HG02970 (cell line): Measurements from ENCODE around the gene FAM47E.
A peak's percentile ranks its signal among the peaks of the same experiment; 100 is the strongest.

Experiments
- ATAC-seq: cut with Tn5 transposase; IDR thresholded peaks from one replicate; pipeline ENCODE4 v1.9.1; 2021; ENCODE audit warnings: mild to moderate bottlenecking, moderate library complexity, moderate number of reproducible peaks; ENCODE audit not compliant: unreplicated experiment, low FRiP score

FAM47E gene, protein sequence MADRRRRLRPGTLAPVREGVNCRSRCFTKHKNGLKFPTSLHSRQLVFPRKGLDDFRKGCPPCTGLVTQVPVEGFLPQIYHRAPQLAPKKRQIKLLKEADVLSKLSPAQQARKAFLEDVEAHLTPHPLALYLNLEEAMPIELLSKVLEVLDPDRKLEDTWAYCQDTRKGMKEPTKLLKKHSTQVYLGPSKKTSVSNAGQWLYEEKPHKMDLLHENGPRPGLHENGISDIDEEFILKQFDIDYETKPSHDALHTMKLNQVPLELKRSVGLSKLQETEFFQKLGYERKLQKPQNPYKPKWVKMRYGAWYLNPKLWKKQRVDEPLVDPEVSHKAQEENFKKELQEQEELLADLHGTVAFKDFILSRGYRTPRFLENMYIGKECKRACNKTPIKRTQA

DNA sequence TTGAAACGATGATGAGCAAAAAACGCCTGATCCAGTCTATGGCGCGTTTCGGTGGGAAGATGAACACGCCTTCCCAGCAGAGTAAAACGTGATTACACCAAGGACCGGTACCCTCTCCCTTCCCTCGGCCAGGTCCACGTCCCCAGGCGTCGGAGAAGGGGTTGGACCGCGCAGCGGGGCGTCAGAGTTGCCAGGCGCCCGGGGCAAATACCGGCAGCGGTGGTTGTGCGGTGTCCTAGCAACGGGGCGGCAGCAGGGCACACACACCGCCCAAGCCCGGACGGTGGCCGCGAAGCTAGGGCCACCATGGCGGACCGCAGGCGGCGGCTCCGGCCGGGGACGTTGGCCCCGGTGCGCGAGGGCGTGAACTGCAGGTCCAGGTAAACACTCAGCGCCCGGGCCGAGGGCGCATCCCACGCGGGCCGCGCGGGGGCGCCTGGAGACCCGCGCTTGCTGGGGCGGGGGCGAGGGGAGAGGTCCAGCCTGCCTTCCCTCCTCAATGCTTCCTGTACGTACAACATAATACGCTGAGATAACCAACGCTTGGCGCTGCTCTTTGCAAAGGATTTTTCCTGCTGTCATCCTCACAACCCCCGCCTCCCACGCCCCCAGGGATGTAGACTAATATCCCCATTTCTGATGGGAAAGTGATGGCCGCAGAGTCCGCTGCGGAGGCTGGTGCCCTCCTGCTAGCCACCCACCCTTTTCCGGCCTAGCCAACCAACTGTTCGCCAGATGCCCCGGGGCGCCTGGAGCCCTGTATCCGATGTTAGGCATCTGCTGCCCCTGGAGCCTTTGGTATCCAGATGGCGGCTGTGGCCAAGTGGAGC, at the start of gene FAM47E:
FAM47E (plus strand) TSS at position 281 of the 830 bp plus-strand sequence; CDS start at position 307, 26 bp downstream.
- no peak for ATAC-seq

DNA sequence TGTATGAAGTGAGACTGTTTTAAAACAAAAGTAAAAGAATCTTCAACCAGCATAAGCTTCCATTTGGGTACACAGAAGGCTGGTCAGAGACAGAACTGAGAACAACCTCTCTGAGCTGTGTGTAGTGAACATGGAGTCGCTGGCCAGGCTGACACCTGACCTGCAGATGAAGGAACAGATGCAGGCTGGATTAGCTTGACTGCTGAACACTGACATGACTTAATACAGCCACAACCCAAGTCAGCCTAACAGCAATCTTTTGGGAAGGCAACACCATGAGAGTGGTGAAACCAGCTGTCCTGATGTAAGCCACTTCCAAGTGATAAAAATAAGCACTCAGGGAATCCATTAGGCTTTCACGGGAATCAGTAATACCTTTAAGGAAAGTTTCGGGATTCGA, 48.0 kb upstream of the FAM47E start:
- ATAC-seq = no peak

DNA sequence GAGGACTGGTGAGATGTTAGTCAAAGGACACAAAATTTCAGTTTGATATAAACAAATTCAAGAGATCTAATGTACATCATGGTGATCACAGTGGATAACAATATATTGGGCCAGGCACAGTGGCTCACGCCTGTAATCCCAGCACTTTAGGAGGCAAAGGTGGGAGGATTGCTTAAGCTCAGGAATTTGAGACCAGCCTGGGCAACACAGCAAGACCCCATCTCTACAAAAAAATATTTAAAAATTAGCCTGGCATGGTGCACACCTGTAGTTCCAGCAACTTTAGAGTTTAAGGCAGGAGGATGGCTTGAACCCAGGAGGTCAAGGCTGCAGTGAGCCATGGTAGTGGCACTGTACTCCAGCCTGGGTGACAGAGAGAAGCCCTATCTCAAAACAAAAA, 46.6 kb upstream of the FAM47E start:
- ATAC-seq = no peak

DNA sequence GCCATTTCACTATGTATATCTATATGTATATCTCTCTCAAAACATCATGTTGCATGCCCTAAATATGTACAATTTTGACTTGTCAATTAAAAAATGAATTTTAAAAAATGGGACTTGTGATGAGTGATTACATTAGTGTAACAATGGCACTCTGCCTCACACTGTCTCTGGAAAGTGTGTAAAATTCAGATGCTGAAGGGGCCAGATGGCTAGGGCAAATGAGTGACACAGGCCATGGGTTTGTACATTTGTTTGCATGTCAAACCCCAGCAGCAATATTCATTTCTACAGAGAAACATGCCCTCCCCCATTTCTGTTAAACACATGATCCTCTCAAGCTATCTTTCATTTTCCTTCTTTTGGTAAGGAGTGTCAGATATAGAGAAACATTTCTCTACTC, 46.0 kb upstream of the FAM47E start:
- no peak for ATAC-seq

DNA sequence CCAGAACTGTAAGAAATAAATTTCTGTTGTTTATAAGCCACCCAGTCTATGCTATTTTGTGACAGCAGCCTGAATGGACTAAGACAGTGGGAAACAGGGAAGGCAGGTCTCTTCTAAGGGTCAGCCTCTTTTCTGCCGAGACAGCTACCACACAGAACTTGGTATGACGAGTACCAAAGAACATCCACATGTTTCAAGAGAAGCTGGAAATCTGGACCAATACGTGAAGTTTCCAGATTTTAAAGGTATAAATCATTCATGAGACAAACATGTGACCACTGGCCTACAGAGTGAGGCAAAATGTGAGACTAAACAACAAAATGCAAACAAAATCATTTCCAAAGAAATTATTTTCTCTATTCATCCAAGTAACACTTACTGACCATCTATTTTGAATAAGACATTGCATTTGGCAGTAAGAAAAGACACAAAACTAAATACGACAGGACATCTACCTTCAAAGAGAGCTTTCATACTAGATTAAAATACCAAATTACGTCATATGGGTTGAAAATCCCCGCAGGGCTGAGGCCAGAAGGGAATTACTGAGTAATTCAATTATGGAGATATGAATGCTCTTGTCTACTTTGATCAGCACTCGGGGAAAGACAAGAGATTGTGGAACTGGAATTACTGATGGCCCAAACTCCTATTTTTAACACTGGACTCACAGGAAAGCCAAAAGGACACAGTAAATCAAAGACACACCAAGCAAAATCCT, 45.1 kb upstream of the FAM47E start:
- no peak for ATAC-seq

DNA sequence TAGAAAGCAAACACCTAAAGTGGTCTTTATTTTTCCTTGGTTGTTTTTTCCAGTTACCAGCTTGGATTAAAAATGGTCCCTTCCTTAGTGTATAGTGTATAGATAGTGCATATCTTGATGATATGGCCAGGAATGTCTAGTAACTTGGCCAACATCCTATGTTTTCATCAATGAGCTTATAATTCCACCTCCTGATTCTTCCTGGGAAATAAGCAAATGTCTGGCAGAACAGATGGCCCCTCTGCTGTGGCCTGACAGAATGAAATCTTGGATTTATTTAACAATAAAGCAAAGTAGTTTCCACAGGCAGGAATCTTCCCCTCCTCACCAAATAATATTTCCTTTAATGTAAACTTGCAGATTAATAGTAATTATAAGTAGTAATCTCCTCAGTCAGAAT, 44.0 kb upstream of the FAM47E start:
- no peak for ATAC-seq

DNA sequence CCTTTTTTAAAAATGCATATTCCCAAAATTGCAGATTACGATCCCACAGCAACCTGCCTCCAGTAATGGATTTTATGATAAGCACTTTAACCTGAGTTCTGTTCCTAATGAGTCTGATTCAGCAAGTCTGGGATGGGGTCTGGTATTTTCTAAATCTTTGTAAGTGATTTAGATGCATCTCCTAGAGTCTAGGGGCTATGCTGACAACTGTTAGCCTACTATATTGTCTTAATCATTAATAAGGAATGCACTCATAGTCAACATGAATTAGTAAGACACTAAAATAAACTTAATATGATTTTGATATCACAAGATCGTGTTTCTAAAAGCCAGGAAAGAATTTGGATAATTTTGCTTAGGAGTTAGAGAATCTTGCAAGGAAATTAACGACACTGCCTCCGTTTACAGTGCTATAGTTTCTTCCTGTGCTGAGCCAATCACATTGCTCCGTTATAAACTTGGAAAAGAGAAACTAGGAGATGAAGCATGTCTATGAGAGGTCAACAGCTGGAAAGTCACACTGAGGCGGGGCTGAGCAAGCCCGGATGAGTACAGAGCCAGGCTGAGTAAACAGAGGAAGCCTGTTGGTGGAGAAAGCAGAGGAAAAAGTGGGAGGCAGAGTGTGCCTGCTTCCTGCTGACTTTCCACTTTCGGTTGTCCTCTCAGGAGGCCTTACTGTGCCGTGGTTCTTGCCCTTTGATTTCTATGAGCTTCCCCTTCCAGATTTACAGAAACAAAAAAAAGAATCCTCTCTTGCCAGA, 43.3 kb upstream of the FAM47E start:
- no peak for ATAC-seq

DNA sequence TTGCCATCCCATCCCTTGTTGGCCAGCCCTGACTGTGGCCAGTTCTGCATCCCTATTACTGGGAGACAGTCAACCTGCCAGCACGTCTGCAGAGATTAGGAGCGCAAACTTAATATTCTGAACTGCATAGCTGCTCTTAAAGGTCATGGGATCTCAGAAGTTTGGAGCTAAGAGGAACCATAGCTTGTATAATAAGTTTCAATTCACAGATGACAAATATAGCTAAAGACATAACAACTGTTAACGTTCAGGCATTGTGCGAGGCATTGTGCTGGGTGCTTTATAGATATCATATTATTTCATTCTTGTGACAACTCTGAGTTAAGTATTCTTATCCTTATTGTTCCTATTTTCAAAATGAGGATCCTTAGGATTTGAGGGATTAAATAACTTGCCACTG, 41.6 kb upstream of the FAM47E start:
- ATAC-seq = no peak

DNA sequence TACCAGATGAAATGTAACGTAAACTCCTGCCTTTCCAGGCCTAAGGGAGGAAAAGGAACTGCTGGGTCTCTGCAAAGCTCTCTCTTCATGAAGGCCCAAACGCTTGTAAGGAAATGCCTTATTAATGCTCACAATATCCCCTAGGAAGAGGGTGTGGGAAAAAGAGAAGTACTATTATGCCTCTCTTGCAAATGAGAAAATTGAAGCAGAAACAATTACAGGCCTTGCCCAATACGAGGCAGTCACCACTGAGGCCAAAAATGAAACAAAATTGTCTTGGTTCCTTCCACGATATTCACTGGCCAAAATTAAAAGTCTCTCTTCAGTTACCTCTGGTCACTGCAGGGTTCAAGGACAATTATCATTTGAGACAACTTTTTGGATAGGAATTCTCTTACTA, 41.1 kb upstream of the FAM47E start:
- ATAC-seq = no peak

DNA sequence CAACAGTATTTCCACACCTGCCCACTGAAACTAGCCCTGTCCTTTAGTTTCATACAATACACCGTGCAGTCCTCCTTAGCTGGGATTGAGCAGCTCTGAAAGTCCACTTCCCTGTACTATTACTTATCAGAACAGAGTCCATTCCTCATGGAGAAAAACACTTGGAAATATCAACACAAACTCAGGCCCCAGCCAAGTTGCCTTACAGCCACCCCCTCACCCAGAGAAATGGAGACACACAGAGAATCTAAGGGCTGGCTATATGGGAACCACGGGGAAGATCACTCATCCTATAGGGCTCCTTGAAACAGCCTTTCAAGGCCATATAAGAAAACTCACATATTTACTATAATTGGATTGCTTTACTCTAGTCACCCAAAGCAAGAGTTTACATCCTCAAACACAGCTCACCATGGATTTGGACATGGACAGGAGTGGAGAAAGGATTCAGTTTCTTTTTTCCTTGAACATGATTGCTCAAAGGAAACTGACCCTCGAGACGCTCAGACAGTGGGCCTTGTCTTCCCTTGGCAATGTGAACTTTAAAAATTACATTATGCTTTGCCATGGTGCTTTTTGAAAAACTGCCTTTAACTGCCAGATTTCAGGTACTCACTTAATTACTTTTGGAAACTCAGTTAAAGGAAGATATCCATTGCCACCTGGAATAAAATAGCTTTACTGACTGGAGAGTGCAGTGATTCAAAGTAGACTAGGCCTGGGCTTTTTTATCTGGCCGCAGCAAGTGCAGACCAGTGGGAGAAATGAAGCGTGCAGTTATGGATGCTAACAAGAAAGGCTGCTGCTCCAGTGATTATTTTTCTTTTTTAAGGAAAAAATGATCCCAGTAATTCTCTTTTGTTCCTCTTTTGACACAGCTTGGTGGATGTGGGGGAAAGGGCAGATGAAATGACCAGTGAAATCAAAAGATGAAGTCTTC, 39.5 kb upstream of the FAM47E start:
- no peak for ATAC-seq

DNA sequence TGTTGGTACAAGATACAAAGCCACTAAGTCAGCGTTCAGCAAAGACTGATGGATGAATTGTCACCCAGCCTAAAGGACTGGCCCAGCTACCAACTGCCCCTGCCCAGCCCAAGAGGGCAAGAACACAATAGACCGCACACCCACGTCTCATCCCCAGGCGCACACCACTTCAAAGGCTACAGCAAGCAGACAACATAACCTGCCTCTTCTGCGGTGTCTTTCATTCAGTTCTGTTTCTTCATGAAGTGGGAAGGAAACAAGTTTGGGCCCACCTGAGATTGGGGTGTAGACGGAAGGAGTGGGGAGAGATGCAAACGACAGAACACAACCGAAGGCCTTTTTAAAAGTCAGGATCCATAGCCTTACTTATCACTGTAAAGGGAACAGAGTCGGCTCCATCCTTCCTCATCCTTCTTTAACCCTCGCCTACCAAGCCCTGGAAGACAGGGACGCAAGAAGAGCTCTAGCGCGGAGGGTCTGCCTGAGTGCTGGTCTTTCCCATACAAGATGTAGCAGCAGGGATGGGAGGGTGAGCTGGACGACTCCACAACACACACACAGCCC, 38.6 kb upstream of the FAM47E start:
- ATAC-seq = no peak

DNA sequence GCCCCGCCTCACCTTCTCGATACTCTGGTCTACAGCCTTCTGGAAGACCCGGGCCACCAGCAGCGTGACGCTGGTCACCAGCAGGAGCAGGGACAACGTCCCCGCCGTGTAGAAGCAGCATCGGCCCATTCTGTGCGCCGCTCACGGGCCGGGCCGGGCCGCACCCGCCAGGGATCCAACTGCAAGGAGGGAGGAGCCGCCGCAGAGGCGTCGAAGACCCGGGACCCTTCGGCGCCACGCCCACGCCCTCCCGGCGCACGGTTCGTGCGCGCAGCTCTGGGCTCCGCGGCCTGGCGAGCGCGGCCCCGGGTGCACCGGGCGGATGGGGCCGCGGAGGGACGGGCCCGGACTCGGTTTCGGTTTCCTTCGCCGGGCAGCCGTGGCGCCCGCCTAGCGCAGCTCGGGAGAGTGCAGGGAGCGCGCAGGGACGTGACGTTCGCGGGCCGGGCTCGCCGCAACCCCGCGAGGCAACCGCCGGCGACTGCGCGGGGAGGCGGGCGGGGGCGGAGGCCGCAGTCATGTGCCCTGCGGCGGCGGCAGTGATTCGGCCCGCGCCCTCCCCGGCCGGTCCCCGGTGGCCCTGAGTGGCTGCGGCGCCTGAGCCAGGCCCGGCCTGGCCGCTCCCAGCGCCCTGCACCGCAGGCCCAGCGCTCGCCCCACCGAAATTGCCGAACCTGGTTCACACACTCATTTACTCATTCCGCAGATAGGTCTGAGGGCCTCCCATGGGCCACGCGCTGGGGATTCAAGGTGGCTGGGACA, 37.9 kb upstream of the FAM47E start, which contains the start of gene SCARB2:
SCARB2 (minus strand) TSS at position 410 of the 762 bp plus-strand sequence; CDS start at position 129, 281 bp downstream.
- ATAC-seq = peak; percentile 77

DNA sequence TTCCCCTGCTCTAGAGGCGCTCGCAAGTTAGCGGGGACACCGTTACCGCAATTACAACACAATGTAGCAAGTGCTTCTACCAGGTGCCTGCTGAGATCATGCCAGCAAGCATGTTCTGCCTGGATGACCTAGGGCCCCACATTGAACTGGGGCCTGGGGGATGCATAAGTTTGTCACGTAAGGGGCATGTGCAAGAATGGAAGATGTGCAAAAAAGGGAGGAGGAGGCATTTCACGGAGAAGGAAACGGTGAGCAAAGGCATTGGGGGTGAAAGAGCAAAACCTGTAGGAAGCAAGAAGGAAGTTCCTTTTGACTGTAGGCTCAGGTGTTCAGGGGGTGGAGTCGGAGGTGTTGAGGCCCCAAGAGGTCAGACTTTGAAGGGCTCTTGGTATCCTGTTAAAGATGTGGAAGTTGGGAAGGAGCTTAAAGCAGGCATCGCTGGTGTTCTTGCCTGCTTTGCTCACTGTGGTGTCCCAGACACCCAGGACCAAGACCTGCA, 37.3 kb upstream of the FAM47E start:
- no peak for ATAC-seq

DNA sequence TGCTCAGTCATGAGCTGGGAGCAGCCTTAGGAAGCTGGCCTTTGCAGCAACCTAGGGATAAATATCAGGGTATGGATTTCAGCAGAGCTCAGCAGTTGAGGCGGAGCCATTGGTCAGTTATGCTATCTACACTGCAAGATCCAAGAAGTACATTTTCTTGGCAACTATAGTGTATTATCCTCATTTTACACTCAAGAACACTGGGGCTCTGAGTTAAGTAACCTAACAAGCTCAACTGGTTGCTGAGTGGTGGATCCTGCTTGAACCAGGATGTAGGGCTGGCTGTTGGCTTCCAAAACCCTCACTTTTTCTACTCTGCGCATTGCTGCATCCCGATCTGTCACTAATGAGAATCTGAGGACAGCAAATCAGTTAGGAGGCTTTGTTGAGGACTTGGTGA, 36.4 kb upstream of the FAM47E start:
- no peak for ATAC-seq

DNA sequence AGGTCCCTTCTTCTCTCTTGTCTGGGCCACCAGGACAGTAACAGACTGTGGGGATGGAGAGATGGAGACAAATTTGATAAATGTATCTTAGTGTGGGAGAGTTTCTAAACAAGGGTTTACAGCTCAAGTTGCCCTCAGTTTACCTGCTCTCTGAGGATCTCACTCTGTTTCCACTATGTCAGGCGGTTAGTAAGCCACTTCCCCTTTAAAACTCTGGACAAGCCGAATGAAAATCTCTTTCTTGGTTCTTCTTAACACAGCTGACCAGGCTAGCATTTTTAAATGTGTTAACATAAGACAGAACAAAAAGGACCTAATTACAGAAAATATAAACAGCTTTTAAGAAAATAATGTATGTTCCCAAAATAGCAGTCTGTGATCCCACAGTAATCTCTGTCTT, 35.0 kb upstream of the FAM47E start:
- ATAC-seq = no peak

DNA sequence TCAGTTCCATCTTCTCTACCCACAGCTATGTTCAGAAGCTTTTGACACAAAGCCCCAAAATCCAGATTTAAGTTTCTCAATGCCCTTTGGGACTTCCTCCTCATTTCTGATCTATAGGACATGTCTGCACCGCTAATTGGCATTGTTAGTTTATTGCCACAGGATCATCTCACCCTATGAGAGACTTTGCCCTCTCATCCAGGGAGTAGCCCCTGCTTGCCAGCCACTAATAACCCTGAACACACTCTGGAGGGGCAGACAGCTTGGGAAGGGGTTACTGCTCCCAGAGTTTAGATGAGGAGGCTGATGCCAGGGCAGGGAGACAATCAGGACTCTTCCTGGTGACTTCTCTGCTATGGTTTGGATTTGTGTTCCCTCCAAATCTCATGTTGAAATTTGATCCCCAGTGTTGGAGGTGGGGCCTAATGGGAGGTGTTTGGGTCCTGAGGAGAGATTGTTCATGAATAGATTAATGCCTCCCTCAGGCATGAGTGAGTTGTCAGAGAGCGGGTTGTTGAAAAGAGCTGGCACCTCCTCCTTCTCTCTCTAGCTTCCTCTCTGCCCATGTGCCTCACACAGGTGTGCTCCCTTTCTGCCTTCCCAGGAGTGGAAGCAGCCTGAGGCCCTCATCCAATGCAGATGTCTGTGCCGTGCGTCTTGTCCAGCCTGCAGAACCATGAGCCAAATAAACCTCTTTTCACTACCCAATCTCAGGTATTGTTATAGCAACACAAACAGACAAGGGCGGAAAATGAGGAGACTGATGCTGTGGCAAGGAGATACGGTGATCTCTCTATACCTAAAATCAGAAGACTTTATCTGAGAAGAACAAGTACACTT, 34.3 kb upstream of the FAM47E start:
- no peak for ATAC-seq
